LoVo (cell line): Measurements from ENCODE around the gene TBC1D13.
"Not testable (repeated sequence)": the region's sequence is repeated elsewhere in the genome, so short reads cannot be mapped to it uniquely, and the experiment has no call there.

Experiments
- DNase-seq: peaks from one replicate; pipeline ENCODE4 v3.0.0-alpha.2; 2016; ENCODE audit warnings: low spot score

The TBC1D13 gene

GRCh38 chr9:128846680-128847030 is 59.6 kb downstream of the TBC1D13 start:
- DNase-seq, result no peak

- DNase-seq, result no peak
Measured at GRCh38 chr9:128847803-128848202, 60.8 kb downstream of the TBC1D13 start.

- not testable (repeated sequence) for DNase-seq
Measured at GRCh38 chr9:128851024-128851423, 64.0 kb downstream of the TBC1D13 start.

GRCh38 chr9:128851779-128852600 is 64.9 kb downstream of the TBC1D13 start:
- peak; percentile 31 for DNase-seq

GRCh38 chr9:128852646-128853045 is 65.6 kb downstream of the TBC1D13 start:
- DNase-seq, result not testable (repeated sequence)

- not testable (repeated sequence) for DNase-seq
Measured at GRCh38 chr9:128854454-128854853, 67.4 kb downstream of the TBC1D13 start.

GRCh38 chr9:128858476-128858875 is 71.4 kb downstream of the TBC1D13 start:
- not testable (repeated sequence) for DNase-seq
